ENCODE measurements around the gene SNRPB. TPM values are rescaled to one million over a fixed set of nuclear protein-coding genes. Genes with fewer than 3 reads are reported as not detected.

SNRPB gene
- total RNA-seq, 1 donor from 2014 or later = 83.5 TPM

GRCh38 chr20:2468581-2469407 lies 1.8 kb downstream of the SNRPB start:
- H3K27me3 ChIP-seq = no peaks in the 10 kb centered on the region
- no peak for TF ChIP-seq CTCF (IDR thresholded peaks at IDR 0.05)
- peak overlapping the region in 1 of 2 donors; percentile 94 for H3K27ac ChIP-seq
- peaks cover 4 to 18% of the 10 kb centered on the region in 2 donors for H3K4me1 ChIP-seq
- intact Hi-C loops (cut with DNase I) = loop anchor here (10.0 kb wide), 1 partner anchor 1004 kb away; the partner anchor contains the start of gene NSFL1C
- peaks cover 36 to 38% of the 10 kb centered on the region in 2 donors for H3K36me3 ChIP-seq
- H3K9me3 ChIP-seq = no peaks in the 10 kb centered on the region
- H3K4me3 ChIP-seq = peak overlapping the region in 1 of 2 donors; percentile 76
- no peak for DNase-seq (ENCODE audit: low spot score in 2 of 2)

- Histone ChIP-seq H3K4me1 (peaks cover 4 to 18% of the 10 kb centered on the region in 2 donors), H3K27ac (no peak overlapping the region), H3K36me3 (peaks cover 50 to 52% of the 10 kb centered on the region in 2 donors), H3K9me3 (no peaks in the 10 kb centered on the region), H3K27me3 (no peaks in the 10 kb centered on the region), H3K4me3 (no peak overlapping the region)
- DNase-seq (ENCODE audit: low spot score in 2 of 2) = no peak
- TF ChIP-seq CTCF (IDR thresholded peaks at IDR 0.05) = no peak
- intact Hi-C loops (cut with DNase I) = loop anchor here (10.0 kb wide), 1 partner anchor 1003 kb away; the partner anchor contains the start of gene NSFL1C
Observed at GRCh38 chr20:2467412-2467811, 3.2 kb downstream of the SNRPB start.

GRCh38 chr20:2465100-2465499 lies 5.5 kb downstream of the SNRPB start:
- H3K4me3 ChIP-seq = no peak overlapping the region
- no peaks in the 10 kb centered on the region for H3K9me3 ChIP-seq
- no peak for TF ChIP-seq CTCF (IDR thresholded peaks at IDR 0.05)
- intact Hi-C loops (cut with DNase I) = loop anchor here (10.0 kb wide), 1 partner anchor 1000 kb away; the partner anchor contains the start of gene NSFL1C
- no peak overlapping the region for H3K27ac ChIP-seq
- H3K36me3 ChIP-seq = peaks cover 73 to 75% of the 10 kb centered on the region in 2 donors
- DNase-seq (ENCODE audit: low spot score in 2 of 2) = no peak
- H3K27me3 ChIP-seq = no peaks in the 10 kb centered on the region
- H3K4me1 ChIP-seq = peaks cover 4 to 14% of the 10 kb centered on the region in 2 donors

GRCh38 chr20:2463616-2464365 lies 6.8 kb downstream of the SNRPB start:
- DNase-seq (ENCODE audit: low spot score in 2 of 2) = no peak
- H3K4me3 ChIP-seq = no peak overlapping the region
- H3K27me3 ChIP-seq = no peaks in the 10 kb centered on the region
- H3K36me3 ChIP-seq = peaks cover 75 to 87% of the 10 kb centered on the region in 2 donors
- no peak for TF ChIP-seq CTCF (IDR thresholded peaks at IDR 0.05)
- H3K27ac ChIP-seq = no peak overlapping the region
- H3K9me3 ChIP-seq = no peaks in the 10 kb centered on the region
- intact Hi-C loops (cut with DNase I) = loop anchor here (10.0 kb wide), 1 partner anchor 999 kb away; the partner anchor contains the start of gene NSFL1C
- H3K4me1 ChIP-seq = peaks cover under 1 to 9% of the 10 kb centered on the region in 2 donors

GRCh38 chr20:2462484-2462883 lies 8.1 kb downstream of the SNRPB start:
- intact Hi-C loops (cut with DNase I) = loop anchor here (10.0 kb wide), 1 partner anchor 998 kb away; the partner anchor contains the start of gene NSFL1C
- no peak for DNase-seq (ENCODE audit: low spot score in 2 of 2)
- no peaks in the 10 kb centered on the region for H3K4me1 ChIP-seq
- peaks cover 73 to 88% of the 10 kb centered on the region in 2 donors for H3K36me3 ChIP-seq
- H3K9me3 ChIP-seq = no peaks in the 10 kb centered on the region
- no peak for TF ChIP-seq CTCF (IDR thresholded peaks at IDR 0.05)
- H3K27ac ChIP-seq = no peak overlapping the region
- H3K27me3 ChIP-seq = no peaks in the 10 kb centered on the region
- H3K4me3 ChIP-seq = no peak overlapping the region

All from ascending aorta (tissue), 2 donors.